ENCODE results near the gene COTL1. TPM values are rescaled to one million over a fixed set of nuclear protein-coding genes. Genes with fewer than 3 reads are reported as not detected.

The COTL1 gene
- total RNA-seq, 1 donor from 2014 or later: 359 TPM

- H3K4me1 Mint-ChIP-seq (ENCODE audit: low read depth, unreplicated experiment): no peaks in the 10 kb centered on the region
- Histone ChIP-seq H4K20me1 (ENCODE audit: insufficient read depth, low read length) (no peaks in the 10 kb centered on the region), H3K4me1 (ENCODE audit: insufficient read depth, low read length) (peaks cover 17% of the 10 kb centered on the region), H3K9ac (ENCODE audit: low read length) (no peak overlapping the region), H3K36me3 (ENCODE audit: insufficient read depth, low read length) (no peaks in the 10 kb centered on the region), H3K27me3 (ENCODE audit: insufficient read depth, low read length) (no peaks in the 10 kb centered on the region), H3K4me3 (ENCODE audit: insufficient read depth, low read depth, low read length) (no peak overlapping the region), H2AFZ (ENCODE audit: low read depth, low read length) (no peak overlapping the region), H3K27ac (ENCODE audit: low read depth, low read length) (no peak overlapping the region), H3K79me2 (ENCODE audit: insufficient read depth, low read length) (no peaks in the 10 kb centered on the region), H3K4me2 (ENCODE audit: low read length) (no peak overlapping the region), H3K9me3 (ENCODE audit: insufficient read depth, low read depth, low read length) (peaks cover 2% of the 10 kb centered on the region)
- H3K27ac Mint-ChIP-seq (ENCODE audit: unreplicated experiment): no peak overlapping the region
- DNase-seq (ENCODE audit: low read depth): no peak
- peaks cover 5% of the 10 kb centered on the region for H3K27me3 Mint-ChIP-seq (ENCODE audit: low read depth, unreplicated experiment)
- H3K4me3 Mint-ChIP-seq (ENCODE audit: unreplicated experiment): no peak overlapping the region
- H3K36me3 Mint-ChIP-seq (ENCODE audit: low read depth, unreplicated experiment): peaks cover 4% of the 10 kb centered on the region
- TF ChIP-seq CTCF (IDR thresholded peaks at IDR 0.05; ENCODE audit: insufficient read depth, low read depth, low read length): no peak
- TF ChIP-seq EZH2 (IDR thresholded peaks at IDR 0.05; ENCODE audit: insufficient read depth, low read length): no peak
- peaks cover 13% of the 10 kb centered on the region for H3K9me3 Mint-ChIP-seq (ENCODE audit: unreplicated experiment)
- FAIRE-seq: no peak
Observed at GRCh38 chr16:84524346-84524920, 93.4 kb downstream of the COTL1 start.

GRCh38 chr16:84521497-84521770, 96.4 kb downstream of the COTL1 start:
- Histone ChIP-seq H3K9ac (ENCODE audit: low read length) (no peak overlapping the region), H3K4me3 (ENCODE audit: insufficient read depth, low read depth, low read length) (no peak overlapping the region), H2AFZ (ENCODE audit: low read depth, low read length) (no peak overlapping the region), H3K4me2 (ENCODE audit: low read length) (no peak overlapping the region), H3K27me3 (ENCODE audit: insufficient read depth, low read length) (no peaks in the 10 kb centered on the region), H3K36me3 (ENCODE audit: insufficient read depth, low read length) (no peaks in the 10 kb centered on the region), H3K4me1 (ENCODE audit: insufficient read depth, low read length) (peaks cover 7% of the 10 kb centered on the region), H3K27ac (ENCODE audit: low read depth, low read length) (no peak overlapping the region), H3K9me3 (ENCODE audit: insufficient read depth, low read depth, low read length) (no peaks in the 10 kb centered on the region), H4K20me1 (ENCODE audit: insufficient read depth, low read length) (no peaks in the 10 kb centered on the region), H3K79me2 (ENCODE audit: insufficient read depth, low read length) (no peaks in the 10 kb centered on the region)
- Mint-ChIP-seq H3K27me3 (ENCODE audit: low read depth, unreplicated experiment) (peaks cover 2% of the 10 kb centered on the region), H3K4me3 (ENCODE audit: unreplicated experiment) (no peak overlapping the region), H3K9me3 (ENCODE audit: unreplicated experiment) (peaks cover 4% of the 10 kb centered on the region), H3K36me3 (ENCODE audit: low read depth, unreplicated experiment) (no peaks in the 10 kb centered on the region), H3K27ac (ENCODE audit: unreplicated experiment) (no peak overlapping the region), H3K4me1 (ENCODE audit: low read depth, unreplicated experiment) (peaks cover 8% of the 10 kb centered on the region)
- no peak for TF ChIP-seq EZH2 (IDR thresholded peaks at IDR 0.05; ENCODE audit: insufficient read depth, low read length)
- TF ChIP-seq CTCF (IDR thresholded peaks at IDR 0.05; ENCODE audit: insufficient read depth, low read depth, low read length): no peak
- FAIRE-seq (no peak), DNase-seq (ENCODE audit: low read depth) (no peak)

- Histone ChIP-seq H3K4me3 (ENCODE audit: insufficient read depth, low read depth, low read length) (no peak overlapping the region), H3K36me3 (ENCODE audit: insufficient read depth, low read length) (no peaks in the 10 kb centered on the region), H3K27me3 (ENCODE audit: insufficient read depth, low read length) (no peaks in the 10 kb centered on the region), H4K20me1 (ENCODE audit: insufficient read depth, low read length) (no peaks in the 10 kb centered on the region), H3K9me3 (ENCODE audit: insufficient read depth, low read depth, low read length) (no peaks in the 10 kb centered on the region), H3K4me1 (ENCODE audit: insufficient read depth, low read length) (peaks cover 6% of the 10 kb centered on the region), H2AFZ (ENCODE audit: low read depth, low read length) (no peak overlapping the region), H3K4me2 (ENCODE audit: low read length) (no peak overlapping the region), H3K27ac (ENCODE audit: low read depth, low read length) (no peak overlapping the region), H3K79me2 (ENCODE audit: insufficient read depth, low read length) (no peaks in the 10 kb centered on the region), H3K9ac (ENCODE audit: low read length) (no peak overlapping the region)
- Mint-ChIP-seq H3K36me3 (ENCODE audit: low read depth, unreplicated experiment) (no peaks in the 10 kb centered on the region), H3K4me1 (ENCODE audit: low read depth, unreplicated experiment) (peaks cover 8% of the 10 kb centered on the region), H3K4me3 (ENCODE audit: unreplicated experiment) (no peak overlapping the region), H3K27ac (ENCODE audit: unreplicated experiment) (no peak overlapping the region), H3K27me3 (ENCODE audit: low read depth, unreplicated experiment) (peaks cover 2% of the 10 kb centered on the region), H3K9me3 (ENCODE audit: unreplicated experiment) (peaks cover 4% of the 10 kb centered on the region)
- TF ChIP-seq EZH2 (IDR thresholded peaks at IDR 0.05; ENCODE audit: insufficient read depth, low read length): no peak
- DNase-seq (ENCODE audit: low read depth): no peak
- no peak for FAIRE-seq
Observed at GRCh38 chr16:84520725-84521496, 97.0 kb downstream of the COTL1 start.

All from astrocyte (in vitro differentiated cells and primary cell).